Fibroblast of skin of right quadriceps (primary cell): Measurements from ENCODE around the gene SUPT4H1.

Experiments
- DNase-seq: peaks from one replicate; pipeline ENCODE4 v3.0.0-alpha.2; 2013

The SUPT4H1 gene

DNA sequence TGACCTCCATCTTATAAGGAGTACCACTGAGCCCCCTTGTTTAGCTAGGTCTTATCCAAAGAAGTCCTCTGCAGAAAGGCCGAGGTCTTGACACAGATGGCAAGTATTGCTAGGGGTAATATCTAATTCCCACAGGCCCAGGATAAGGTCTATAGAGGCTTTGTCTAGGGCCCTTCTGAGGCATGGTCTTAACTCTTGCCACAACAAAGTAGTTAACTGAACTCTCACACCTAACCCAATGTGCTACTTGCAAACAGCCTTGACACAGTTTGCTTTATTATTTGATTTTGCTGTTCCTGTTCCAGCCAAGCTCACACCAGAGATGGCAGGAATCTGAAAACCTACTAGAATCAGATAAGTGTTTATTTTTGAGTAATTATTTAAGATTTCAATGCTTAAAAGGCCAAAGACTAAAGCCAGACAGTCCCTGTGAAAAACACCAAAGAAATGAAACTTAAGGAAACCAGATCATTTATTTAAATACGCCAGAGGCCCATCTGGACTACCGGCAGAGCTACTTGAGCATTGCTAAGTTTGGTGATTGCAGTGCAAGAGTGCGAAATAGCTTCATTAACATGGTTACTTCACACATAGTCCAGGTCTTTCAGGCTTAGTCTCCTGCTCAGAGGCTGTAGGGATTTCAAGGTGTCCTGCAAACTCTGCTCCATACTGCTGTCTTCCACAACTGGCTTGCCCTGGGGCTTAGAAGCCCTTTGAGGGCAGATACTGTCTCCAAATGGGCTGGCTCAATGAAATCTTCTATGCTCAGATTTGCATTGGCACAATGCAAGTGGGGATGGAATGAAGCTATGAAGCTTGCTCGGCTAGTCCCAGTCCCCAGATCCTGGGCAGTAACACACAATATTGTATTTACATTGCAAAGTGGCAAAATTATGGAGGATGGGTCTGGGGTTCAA lies 28.5 kb upstream of the SUPT4H1 start:
- DNase-seq, result no peak

DNA sequence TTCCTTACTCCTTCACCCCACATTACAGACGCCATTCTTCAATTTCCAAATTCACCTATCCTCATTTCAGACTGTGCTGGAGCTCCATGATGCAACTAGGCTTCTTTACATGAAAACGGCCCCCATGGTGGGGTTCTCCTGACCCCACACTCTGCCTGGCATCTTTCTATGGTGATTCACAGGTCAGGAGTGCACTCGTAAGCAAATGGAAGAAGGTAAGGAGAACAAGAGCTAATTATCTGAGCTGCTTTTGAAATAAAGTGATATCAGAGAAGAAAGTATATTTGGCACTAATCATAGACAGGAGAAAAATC lies 27.5 kb upstream of the SUPT4H1 start:
- no peak for DNase-seq

DNA sequence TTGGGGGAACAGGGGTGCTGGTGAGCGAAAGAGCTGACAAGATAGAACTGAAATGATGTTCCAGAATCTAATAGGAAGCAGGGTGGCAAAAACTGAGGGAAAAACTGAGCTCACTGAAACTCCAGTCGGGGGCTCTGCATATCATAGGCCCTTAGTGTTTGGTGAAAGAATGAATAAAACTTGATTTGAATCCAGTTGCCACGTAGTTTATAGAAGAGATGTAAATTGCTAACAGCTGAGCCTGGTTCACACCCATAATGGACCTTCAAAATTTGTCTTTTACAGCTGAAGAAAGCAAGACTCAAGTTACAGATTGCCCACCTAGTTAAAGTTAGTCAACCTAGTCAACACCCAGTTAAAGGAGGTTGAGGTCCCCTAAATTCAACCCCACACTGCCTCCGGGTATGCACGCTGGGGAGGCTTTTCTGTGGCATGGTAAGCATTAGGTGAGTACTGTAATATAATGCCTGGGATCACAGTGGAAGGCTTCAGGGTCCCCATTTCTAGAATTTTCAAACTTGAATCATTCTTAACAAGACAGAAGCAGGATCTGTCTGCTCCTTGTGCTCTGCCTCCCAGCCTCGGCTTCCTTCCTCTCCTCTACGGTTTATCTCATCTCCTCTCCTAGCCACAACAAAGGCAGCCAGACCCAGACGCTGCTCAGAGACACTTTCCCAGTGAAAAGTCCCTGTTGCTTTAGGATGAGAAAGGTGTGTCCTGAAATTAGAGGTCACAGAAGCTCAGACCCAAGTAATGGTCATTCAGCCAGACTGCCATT lies 26.9 kb upstream of the SUPT4H1 start:
- DNase-seq, result no peak

DNA sequence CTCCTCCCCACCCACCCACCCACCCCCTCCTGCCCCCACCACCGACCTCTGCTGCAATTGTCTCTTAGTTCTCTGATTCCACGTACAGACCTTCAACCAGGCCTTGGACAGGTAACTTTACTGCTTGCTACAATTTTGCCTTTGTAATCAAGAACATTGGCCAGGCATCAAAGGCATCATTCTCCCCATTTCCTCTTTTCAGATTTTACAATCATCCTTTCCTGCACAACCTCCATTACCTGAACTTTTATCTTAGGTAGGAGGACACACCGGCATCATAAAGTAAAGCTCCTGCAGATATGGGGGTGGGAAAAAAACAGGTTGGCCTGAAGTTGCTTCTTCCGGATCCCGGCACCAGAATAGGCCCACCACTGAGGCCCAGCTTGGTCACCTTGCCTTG lies 25.7 kb upstream of the SUPT4H1 start:
- no peak for DNase-seq

DNA sequence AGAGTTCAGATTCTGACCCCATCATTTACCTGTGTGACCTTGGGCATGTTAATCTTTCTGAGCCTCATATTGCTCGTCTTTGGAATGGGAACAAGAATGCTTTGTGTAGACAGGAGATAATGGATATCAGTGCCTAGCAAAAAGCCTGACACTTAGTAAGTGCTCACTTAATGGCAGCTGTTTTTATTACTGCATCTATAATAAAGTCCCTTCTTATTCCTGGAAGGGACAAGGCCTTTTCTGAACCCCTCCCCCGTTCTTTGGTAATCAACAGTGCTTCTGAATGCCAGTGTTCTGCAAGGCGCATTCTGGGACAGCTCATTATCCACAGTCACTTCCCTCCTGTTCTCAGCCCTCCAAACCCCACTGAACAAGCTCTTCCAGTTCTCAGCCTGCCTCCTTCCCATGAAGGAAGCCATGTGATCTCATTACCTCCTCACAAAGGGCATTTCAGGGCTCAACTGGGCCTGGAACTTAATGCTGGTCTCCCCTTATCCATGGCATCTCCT lies 25.1 kb upstream of the SUPT4H1 start:
- DNase-seq, result no peak

DNA sequence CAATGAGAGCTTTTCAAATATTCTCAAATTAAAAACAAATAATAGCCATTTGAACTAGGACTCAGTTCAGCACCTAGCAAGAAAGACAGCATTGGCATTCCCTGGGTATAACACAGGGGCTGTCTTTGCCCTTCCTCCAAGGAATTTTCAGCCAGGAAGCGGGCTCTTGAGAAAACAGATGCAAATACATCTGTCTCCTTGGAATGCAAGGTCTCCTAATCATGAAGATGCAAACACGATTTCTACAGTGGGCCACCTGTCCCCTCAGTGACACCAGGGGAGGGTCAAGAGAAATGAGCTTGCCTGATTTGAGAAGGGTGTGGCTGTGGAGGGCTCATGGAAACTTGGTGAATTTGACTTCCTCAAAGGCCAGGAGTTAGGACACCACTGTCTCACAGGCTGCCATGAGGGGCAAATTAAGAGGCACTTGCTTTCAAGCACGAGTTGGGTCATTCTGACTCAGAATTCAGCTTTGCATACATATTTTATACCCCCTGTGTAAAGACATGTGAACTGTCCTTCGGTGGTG lies 24.5 kb upstream of the SUPT4H1 start:
- DNase-seq, result no peak

DNA sequence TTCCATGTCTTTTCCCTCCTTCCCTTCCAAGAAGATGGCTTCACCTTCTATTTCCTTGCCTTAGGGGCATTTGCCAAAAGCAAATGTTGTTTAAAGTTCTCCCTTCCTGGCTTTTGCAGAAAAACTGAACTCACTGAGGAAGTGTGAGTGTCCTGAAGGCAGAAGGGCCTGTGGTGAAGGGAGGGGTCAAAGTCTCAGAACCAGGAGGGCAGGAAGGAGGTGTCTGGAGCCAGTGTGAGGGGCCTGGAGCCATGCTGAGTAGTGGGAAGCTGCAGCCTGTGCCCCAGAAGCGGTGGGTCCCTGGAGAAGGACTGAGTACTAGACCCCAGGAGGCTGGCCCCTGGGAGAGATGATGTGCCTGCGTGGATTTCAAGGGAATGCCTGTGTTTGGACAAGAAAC lies 23.8 kb upstream of the SUPT4H1 start:
- no peak for DNase-seq

DNA sequence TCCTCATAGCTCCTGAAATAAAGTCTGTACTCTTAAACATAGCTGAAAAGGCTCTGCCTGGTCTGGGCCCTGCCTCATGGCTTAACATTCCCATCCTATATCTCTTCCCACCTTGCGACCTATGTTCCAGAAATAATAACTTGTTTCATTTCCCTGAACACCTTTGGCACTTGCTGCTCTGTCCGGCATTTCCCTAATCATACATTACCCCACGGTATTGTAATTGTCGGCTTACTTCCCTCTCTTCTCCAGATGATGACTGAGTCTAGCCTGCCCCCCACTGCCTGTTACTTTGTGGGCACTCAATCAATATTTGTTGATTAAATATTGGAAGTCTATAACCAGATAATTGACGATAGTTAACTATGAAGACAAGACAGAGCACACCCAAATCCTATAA lies 23.3 kb upstream of the SUPT4H1 start:
- DNase-seq, result no peak

DNA sequence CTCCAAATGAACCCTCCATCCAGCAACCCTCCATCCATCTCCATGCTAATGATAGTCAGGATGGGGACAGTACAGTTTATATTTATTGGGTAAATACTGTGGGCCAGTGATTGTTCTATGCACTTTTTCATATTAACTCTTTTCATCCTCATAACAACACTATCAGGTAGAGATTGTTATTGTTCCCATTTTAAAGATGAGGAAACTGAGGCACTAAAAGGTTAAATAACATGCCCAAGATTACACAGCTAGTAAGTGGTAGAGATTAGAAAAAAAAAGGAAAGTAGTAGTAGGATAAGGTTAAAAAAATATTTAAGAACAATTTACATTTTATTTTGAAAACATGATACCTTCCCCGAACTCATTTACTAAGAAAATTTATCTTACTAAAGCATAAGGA lies 21.9 kb upstream of the SUPT4H1 start:
- no peak for DNase-seq

DNA sequence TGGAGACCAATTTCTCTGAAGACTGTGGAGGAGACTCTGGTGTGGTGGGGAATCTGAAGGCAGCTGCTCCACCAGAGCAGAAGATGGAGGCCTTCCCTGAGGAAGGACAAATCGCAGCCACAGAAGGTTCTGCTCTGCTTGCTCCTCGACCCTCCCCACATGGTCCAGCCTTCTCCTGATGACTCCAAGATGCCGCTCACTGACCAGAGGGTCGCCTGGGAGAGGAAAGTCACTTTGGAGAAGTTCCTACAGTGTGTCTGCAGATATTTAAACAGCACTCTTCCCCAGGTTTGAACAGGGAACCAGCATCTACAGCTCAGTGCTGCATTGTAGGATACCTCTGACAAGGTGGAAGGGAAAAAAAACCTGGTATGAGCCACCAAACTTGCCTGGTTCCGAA lies 21.0 kb upstream of the SUPT4H1 start:
- DNase-seq, result no peak

DNA sequence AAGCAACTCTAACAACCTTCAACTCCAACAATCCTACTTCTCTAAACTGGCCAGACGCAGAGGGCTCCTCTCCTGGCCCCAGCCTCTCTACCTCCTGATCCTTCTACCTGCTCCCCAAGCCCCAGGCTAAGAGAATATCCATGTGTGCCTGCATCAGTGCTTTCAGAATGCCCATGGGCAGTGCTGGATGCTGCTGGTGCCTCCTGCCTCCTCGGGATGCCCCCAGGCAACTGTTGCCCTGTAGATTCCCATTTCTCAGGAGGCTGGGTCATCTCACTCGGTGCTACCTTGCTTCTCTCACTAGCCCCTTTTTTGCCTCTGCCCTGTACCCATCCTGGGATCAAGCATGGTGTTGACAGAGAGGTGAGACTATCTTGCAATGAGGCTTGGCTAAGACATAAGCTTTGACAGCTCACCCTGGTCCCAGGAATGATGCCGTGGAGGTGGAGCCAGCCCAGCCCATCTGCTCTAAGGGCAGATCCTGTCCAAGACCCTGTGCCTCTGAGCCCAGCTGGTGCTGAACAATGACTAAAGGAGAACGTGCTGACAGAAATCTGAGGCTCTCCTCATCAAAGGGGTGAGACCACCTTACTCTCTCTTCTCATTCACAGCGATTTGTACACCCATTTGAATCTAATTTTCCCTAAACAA lies 19.4 kb upstream of the SUPT4H1 start:
- DNase-seq, result no peak

DNA sequence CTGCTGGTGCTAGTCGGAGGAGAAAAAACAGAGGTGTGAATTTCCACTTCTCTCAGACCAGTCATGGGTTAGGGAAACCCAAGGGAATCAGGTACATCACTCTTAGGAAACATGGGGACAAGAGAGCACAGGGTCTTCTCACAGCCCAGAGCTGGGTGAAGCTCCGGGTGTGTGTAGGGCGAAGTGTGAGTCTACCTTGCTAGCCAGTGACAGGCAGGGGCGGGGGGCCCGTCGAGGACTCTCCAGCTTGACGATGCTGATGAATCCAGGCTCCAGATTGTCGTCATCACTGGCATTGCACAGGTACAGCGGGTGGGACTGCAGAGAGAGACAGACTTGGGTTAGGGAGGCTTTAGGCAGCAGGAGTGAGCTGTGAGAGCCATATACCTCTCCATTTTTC lies 18.7 kb upstream of the SUPT4H1 start:
- DNase-seq, result no peak

DNA sequence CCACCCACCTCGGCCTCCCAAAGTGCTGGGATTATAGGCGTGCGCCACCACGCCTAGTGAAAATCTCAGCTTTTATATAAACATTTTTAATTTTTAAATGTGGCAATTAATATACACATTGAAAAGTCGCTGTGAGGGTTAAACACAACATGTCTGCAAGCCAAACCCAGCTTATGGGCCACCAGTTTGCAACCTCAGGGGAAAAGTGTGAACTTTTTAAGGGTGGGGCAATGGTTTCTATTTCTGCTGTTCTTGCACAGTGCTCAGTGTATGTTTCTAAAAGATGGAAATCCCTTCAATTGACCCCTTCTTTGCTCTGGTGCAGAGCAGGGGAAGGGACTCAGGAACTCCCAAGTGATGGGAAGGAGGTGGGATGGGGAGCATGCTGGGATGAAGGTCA lies 18.3 kb upstream of the SUPT4H1 start:
- DNase-seq, result no peak

DNA sequence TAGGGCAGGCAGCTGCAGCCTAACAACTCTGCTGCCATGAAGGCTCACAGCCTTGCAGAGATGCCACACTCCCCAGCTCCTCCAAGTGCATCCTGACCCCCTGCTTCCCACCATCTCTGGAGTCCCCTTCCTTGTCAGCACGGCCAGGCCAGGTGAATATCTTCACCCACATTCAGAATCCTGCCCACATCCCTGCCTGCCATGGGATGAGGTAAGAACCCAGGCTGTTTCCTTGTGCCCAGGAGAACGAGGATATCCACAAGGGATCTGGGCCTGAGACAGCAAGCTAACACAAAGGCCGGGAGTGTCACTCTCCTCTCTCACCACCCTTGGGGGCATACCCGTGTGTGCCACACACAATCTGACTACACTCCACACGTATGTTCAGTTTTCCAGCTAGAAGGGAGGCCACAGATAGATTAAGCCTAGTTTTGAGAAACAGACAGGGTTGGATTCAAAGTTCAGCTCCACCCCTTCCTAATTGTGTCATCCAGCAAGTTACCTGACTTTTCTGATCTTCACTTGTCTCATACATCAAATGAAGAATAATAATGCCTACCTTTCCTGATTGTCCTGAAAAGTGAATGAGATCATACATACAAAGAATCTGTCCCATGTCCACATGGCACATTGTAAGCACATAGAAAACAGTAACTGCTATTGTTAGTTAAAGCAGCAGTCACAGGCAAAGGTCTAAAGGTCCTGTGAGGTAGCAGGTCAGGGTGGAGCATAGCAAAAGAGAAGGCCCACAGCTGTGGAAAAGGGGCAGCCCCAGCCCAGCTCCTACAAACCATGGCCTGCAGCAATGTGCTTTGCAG lies 17.4 kb upstream of the SUPT4H1 start:
- DNase-seq, result no peak

DNA sequence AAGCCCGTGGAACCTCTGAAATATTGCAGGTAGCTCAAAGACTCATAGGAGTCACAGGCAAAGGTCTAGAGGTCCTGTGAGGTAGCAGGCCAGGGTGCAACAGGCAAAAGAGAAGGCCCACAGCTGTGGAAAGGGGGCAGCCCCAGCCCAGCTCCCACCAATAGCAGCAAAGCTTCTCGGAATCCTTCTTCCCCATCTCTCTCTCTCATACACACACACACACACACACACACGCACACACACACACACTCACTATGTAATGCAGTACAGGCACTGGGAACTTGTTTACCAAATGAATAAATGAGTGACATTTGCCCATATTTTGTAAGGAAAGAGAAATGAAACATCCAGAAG lies 16.8 kb upstream of the SUPT4H1 start:
- DNase-seq, result no peak

DNA sequence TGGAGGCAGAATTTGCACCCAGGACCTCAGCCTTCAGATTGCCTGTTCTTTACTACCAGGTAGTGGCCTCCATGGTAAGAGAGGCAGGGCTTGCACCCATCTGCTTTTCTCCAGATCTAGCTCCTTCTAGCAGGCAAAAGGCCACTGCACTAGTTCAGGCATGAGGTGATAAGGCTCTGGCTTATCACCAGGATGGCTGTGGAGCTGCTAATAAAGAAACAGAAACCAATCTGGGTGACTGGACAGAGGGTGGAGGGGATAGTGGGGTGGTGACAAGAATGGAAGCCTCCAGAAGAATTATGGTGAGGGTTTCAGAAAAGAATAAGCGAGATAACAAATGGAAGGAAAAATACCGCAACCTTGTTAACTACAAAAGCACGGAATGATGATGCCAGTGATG lies 15.5 kb upstream of the SUPT4H1 start:
- no peak for DNase-seq

DNA sequence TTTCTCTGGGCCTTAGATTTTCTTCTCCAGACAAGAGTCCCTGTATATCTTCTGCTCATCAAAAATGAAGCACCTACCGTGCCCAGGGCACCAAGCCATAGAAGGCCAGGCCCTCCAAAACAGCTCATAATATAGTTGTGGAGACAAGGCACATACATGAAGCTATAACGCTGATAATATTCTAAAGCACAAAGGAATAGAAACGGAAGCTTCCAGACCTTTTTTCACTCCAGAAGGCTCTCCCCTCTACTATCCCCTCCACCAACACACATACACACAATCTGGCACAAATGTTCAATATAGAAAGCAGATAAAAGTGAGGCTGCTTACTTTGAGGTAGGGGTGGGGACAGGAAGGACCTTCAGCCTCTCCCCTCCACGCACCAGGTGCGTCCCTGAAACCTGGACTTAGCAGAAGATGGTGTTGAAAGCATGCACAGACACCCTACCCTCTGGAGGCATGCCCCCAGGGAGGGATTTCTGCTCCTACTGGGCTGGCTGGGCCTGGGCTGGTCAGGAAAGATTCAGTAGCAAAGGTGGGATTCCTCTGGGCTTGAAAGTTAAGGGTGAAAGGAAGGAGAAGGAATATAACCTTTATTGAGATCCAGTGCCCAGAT lies 14.1 kb upstream of the SUPT4H1 start:
- DNase-seq, result no peak

DNA sequence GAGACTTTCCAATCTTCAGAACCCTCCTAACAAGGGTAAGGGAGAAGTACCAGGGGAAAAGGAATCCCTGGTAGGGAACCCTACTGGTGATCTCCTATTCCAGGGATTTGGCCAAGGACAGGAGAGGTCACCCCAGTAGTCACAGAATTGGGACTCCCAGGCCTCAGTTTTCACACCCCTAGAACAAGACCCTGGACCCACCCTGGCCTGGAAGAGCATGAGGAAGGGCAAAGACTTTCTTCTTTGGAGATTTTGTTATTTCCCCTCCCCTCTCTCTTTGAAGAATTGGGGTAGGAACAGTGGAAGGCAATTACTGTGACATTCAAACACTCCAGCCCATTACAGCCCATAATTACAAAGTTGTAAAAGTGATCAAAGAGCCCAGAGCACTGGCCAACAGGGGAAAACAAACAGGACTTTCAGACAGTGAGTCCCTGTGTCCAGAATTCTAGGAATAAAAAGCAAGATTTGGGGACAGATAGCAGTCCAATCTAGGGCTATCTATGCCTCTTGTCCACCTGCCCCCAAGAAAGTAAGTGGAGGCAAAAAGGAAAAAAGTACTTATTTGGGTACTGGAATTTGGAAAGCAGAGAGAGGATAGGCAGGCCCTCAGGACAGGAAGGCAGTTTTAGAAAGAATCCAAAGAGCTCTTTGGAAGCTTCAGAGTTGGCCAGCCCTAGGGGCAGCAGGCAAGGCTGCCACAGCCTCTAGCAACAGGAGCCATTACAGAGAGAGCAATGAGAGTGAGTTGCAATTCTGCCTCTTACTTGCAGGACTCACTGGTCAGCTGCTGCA lies 13.4 kb upstream of the SUPT4H1 start:
- DNase-seq, result no peak

DNA sequence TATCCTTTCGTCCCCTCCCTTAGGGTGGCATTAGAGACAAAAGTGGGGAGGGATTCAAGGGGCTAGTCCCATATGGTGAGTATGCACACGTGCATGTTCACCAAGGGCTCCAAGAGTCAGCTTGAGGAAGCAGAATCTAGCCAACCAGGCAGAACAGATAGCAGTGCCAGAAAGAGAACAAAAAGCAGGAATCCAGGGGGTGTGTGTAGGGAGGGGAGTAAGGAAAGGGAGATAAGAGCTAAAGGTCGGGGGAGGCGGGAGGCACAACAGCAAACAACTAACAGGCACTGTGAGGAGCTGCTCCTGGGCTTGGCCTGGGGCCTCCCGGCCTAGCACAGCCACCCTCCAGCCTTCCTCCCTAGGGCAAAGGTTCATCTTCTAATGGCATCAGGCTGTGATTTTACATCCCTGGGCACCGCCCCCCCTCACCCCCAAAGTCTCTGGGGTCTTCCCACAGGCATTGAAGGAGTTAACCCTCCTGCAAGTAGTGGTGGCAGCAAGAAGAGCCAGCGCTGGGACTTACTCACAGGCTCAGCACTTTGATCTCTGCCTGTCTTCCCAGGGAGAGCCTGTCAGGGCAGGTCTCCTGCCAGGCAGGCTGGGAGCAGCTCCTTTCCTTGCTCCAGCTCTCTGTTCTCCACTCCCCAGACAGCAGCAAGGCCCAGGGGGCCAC lies 12.4 kb upstream of the SUPT4H1 start:
- no peak for DNase-seq

DNA sequence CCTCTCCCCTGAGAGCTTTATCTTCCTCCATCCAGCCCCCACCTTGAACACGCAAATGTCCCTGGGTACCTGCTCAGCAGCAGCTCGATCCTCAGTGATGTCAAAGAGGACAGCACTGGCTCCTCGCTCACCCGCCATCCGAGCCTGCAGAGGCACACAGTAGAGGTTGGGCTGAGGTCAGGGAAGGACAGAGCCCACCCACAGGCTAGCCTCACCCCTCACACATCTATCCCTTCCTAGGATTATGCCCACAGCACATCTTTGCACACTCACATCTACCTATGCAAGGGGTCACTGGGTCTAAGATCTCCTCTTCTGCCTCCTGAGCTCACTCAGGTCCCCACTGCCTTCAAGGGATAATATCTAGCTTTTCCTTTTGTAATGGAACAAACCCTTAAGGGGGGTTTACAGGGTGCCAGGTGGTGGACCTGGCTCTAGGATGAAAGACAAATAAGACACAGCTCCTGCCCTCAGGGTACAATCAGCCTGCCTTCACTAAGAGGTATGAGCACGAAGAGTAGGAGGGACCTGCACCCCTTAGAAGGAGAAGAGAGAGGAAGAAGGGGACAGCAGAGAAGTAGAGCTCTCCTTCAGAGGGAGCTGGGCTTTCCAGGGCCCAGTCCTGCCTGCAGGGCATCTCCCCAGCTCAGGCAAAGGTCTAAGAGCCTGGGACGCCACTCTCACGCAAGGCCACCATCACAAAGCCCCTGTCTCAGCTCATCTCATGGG lies 11.6 kb upstream of the SUPT4H1 start:
- no peak for DNase-seq
